GM18909 (cell line): ENCODE measurements around the gene TSNAX.
"Not testable (repeated sequence)": the region's sequence is repeated elsewhere in the genome, so short reads cannot be mapped to it uniquely, and the experiment has no call there.

Experiments used
- ATAC-seq: cut with Tn5 transposase; IDR thresholded peaks from one replicate; pipeline ENCODE4 v1.9.1; 2021; ENCODE audit warnings: mild to moderate bottlenecking; ENCODE audit not compliant: unreplicated experiment, poor library complexity

Gene TSNAX, protein sequence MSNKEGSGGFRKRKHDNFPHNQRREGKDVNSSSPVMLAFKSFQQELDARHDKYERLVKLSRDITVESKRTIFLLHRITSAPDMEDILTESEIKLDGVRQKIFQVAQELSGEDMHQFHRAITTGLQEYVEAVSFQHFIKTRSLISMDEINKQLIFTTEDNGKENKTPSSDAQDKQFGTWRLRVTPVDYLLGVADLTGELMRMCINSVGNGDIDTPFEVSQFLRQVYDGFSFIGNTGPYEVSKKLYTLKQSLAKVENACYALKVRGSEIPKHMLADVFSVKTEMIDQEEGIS

DNA sequence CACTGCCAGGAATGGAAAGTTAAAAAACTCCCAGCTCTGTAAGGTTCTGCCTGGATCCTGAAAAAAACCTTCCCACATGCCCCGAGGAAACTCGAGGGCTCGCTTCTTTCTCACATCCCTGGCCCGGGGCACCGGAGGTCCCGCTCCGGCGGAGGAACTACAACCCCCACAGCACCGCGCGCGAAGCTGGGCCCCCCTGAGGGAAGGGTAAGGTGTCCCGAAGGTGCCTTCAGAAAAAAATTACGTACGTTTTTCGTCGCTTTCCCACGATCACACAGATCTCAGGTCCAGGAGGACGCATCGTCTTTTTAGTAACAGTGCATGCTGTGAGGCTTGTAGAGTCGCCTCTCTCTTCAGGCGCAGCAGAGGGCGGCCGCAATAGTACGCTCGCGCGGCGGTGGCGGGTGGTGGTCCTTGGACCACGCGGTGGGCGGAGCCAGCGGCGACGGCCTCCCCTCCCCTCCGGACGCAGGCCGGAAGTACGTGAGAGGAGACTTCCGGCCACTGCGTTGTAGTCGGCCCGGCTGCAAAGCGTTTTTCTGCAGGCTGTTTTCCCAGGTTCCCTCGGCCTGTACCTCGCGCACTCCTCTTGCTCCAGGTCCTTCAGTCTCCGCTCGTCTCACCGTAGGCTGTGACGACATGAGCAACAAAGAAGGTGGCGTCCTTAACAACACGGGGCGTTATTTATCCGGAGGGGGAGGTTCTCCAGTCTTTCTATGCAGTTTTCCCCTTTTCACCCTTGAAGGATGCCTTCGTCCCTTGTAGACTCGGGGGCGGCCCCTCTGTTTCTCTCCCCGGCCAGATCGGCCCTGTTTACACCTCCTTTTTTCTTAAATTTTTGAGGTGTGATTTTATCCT is at the start of gene TSNAX:
TSS of gene TSNAX (plus strand) at position 498 of the 858 bp plus-strand sequence. CDS start at position 640, 142 bp downstream.
- peak; percentile 95 for ATAC-seq

GRCh38 chr1:231478811-231479210 is 49.7 kb upstream of the TSNAX start:
- ATAC-seq, result no peak

DNA sequence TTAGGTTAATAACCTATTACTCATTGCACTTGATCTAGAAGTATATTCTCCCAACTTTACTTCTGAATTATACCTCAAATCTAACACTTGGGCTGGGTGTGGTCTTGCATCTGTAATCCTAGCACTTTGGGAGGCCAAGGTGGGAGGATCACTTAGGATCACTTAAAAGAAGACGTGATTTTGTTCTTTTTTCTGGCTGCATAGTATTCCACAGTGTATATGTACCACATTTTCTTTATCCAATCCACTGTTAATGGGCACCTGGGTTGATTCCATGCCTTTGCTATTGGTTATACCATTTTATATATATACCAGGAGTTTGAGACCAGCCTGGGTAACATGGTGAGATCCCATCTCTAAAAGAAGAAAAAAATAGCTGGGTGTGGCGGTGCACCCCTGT is 48.5 kb upstream of the TSNAX start:
- no peak for ATAC-seq

DNA sequence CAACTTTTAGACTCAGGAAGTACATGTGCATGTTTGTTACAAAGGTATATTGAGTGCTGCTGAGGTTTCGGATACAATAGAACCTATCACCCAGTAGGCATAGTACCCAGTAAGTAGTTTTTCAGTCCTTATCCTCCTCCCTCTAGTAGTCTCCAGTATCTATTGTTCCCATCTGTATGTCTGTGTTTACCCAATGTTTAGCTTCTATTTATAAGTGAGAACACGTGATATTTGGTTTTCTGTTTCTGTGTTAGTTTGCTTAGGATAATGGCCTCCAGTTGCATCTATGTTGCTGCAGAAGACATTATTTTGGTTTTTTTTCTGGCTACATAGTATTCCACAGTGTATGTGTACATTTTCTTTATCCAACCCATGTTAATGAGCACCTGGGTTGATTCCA is 47.2 kb upstream of the TSNAX start:
- no peak for ATAC-seq

DNA sequence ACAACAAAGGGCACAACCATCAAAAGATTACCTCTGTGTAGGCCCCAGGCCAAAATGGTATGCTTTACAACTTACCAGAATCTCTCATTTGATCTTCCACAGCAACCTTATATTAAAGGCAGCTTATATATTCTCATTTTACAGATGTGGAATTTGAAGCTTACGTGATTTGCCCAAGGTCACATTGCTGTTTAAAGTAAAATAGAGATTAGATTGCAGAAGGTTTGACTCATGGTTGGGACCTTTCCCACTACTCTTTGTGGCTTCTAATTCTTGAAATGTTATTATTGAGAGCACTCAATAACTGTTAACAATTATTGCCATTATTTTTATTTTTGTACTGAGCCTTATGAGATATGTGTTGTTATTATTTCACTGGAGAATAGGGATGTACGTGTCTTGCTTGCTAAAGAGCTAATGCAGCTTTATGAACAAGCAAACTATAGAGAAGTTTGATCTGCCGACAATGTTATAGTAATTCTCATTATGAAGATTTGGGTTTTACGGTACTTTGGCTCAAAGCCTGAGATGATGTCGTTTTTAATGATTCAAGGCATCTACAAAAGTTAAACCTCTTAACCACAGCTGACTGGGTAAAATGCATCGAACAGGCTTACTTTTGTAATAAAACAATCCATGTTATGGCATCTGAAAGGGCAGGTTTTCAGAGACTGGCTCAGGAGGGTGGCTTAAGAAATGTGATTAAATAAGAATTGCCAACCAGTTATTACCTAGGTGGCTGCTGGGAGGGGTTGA is 43.3 kb upstream of the TSNAX start:
- ATAC-seq, result no peak

DNA sequence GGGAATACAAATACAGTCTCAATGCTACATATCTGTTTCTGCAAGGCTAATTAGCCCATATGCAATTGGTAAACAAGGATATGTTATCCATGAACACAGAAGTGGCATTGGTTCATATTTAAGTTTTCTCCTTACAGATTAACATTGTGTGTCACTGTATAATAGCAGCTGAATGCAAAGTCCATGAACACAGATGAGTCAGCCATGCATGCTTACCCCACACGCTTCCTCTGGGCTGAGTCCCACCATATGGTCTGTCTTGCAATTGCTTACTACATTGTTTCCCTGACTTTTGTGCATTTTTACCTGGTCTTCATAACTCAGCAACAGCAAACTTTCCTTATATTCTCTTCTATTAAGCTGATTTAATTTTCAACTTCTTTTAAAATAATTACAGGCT is 41.5 kb upstream of the TSNAX start:
- ATAC-seq, result no peak

DNA sequence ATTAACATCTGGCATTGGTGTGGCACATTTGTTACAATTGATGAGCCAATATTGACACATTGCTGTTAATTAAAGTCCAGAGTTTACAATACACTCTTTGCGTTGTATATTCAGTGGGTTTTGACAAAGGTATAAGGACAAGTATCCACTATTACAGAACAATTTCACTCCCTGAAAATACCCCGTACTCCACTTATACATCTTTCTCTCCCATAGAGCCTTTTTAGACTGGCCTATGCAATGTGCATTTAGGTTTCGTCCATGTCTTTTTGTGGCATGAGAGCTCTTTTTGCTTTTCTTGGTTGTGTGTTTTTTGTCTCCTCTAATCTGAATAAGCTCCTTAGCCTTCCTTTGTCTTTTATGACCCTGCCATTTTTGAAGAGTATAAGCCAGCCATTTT is 40.6 kb upstream of the TSNAX start:
- ATAC-seq, result no peak

GRCh38 chr1:231493421-231494185 is 34.9 kb upstream of the TSNAX start:
- no peak for ATAC-seq

DNA sequence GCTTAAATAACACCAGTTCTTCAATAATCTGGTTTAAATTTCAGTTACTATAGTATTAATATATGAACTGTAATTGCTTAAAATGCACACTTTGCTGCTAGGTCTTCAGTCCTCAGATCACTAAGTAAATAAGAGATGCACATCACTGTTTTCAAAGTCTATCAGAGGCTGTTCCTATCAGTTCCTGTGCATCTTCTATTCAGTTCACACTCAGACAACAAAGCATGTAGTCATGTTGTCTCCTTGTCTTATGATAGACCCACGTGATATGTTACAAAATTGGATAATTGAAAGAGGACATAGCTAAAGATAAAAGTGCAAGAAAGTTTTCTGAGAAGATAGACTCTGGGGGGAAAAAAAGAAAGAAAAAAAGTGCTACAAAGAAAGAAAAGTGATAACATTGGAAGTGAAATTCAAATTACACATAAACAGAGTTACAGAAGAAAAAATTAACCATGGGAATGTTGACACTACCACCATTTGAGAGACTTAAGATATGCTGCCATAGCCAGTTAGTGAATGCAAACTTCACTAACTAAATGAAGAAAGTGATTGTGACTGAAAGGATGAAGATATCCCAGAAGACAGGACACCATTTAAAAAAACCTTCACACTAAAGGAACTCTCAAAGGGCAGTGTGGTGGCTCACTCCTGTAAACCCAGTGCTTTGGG is 33.9 kb upstream of the TSNAX start:
- ATAC-seq, result no peak

DNA sequence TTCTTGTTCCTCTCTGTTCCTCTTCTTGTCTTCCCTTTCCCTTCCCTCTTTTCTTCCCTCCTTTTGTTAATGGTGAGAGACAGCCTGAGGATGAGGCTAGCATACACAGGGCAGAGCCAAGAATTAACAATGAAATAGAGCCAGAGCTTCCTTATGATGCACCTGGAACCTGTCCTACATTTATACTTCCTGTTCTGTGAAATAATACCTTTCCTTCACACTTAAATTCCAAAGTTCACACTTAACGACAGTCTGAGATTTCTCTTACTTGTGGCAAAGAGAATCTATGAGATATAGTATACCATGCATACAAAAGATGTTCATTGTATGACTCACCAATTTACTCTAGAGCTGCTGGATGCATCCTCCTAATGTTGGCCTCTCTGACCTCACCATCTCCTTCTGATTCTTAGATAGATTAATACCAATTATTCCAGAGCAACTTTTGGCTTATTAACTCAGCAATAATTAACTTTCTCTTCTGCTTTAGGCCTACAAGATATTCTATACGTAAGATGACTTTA is 30.8 kb upstream of the TSNAX start:
- ATAC-seq, result no peak

- no peak for ATAC-seq
Observed at GRCh38 chr1:231499148-231499763, 29.2 kb upstream of the TSNAX start.

- no peak for ATAC-seq
Observed at GRCh38 chr1:231500666-231501065, 27.8 kb upstream of the TSNAX start.

DNA sequence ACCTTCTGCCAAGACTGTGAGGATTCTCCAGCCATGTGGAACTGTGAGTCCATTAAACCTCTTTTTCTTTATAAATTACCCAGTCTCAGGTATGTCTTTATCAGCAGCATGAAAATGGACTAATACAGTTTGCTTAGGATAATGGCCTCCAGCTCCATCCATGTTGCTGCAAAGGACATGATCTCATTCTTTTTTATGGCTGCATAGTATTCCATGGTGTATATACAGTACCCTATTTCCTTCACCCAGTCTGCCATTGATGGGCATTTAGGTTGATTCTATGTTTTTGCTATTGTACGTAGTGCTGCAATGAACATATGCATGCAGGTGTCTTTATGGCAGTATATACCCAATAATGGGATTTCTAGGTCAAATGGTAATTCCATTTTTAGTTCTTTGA is 25.3 kb upstream of the TSNAX start:
- not testable (repeated sequence) for ATAC-seq

DNA sequence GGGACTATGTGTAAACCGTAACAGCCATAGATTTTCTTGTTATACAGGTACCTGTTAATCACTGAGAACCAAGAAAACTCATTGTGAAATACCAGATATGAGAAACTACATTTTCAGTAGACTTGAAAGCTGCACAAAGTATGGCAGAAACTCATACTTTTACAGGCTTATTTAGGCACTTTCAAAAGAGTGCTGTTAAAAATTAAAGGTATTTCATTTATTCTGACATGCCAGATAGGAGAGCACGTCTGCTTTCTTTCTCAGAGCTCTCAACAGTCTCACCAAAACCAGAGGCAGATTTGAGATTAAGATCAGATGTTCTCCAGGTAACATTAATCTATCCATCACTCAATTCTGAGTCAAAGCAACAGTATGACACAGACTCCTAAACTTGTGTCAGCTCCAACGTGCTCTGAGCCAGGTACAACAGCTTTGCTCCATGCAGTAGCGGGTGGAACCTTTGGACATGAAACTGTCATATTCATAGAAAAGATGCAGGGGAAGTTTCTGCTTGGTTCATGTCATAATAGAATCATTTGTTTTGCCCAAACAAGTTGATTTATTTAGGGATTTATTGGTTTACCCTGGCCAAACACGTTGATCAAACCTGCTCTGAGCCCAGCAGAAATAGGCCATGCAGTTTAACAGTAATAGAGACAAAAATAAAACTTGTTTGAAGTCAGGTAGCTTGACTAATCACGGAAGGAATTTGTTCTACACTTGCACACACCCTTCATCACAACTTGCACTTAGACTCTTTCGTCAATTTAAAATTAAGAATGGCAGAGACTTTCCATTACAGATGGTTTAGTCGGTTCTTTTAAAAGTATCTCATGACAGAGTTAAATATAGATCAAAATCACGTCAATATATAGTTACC is 20.8 kb upstream of the TSNAX start:
- ATAC-seq, result no peak

- no peak for ATAC-seq
Observed at GRCh38 chr1:231508497-231508896, 20.0 kb upstream of the TSNAX start.

DNA sequence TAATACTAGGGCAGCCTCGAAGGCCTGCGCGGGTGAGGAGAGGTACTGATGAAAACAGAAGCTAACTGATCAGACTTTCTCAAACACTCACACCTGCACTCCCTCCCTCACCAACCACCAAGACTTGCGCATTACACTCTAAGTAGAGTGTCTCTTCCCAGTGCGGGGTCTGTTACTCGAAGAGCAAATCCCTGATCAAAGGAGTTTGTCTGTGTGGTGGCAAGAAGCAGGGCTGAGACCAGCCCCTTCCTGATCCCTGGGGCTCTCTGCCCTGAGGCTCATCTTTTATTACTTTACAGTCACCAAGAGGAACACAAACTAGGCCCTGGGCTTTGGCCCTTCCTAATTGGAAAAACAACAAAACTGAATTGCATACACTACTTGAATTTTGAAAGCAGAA is 19.5 kb upstream of the TSNAX start:
- no peak for ATAC-seq

GRCh38 chr1:231512147-231512698 is 16.2 kb upstream of the TSNAX start:
- no peak for ATAC-seq

DNA sequence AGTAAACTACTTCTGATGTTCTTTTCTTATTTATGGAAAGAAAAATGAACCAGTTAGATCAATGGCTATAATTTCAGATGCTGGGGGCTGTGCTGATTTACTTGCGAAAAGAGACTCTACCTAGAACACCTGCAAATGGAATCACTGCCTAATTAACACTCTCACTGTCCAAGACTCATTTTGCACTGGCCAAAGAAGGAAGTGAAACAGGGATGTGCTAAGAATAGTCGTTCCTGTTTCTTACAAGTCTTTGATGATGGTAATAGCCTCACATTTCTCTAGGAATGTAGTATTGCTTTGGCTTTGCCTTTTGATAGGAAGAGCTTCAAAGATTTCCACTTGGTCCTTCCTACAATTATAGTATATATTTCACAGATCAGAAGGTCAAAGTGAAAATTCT is 12.7 kb upstream of the TSNAX start:
- no peak for ATAC-seq
